ENCODE data around the gene CCSER1.

Gene CCSER1

DNA sequence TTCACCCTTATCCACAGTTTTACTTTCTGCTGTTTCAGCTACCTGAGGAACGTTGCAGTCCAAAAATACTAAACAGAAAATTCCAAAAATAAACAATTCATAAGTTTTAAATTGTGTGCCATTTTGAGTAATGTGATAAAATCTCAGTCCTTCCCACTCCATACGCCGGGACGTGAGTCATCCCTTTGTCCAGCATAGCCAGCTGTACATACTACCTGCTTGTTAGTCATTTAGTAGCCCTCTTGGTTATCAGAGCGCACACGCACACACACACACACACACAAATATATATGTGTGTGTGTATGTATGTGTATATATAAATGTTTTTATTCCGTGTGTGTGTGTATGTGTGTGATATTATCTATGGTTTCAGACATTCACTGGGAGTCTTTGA, 4.8 kb upstream of the CCSER1 start:
- no peaks in the 10 kb centered on the region for H3K79me2 ChIP-seq (ENCODE audit: insufficient read depth, low read length)
- no peak for TF ChIP-seq EZH2 (IDR thresholded peaks at IDR 0.05; ENCODE audit: borderline replicate concordance, low read length)
- TF ChIP-seq, protein P1, sequence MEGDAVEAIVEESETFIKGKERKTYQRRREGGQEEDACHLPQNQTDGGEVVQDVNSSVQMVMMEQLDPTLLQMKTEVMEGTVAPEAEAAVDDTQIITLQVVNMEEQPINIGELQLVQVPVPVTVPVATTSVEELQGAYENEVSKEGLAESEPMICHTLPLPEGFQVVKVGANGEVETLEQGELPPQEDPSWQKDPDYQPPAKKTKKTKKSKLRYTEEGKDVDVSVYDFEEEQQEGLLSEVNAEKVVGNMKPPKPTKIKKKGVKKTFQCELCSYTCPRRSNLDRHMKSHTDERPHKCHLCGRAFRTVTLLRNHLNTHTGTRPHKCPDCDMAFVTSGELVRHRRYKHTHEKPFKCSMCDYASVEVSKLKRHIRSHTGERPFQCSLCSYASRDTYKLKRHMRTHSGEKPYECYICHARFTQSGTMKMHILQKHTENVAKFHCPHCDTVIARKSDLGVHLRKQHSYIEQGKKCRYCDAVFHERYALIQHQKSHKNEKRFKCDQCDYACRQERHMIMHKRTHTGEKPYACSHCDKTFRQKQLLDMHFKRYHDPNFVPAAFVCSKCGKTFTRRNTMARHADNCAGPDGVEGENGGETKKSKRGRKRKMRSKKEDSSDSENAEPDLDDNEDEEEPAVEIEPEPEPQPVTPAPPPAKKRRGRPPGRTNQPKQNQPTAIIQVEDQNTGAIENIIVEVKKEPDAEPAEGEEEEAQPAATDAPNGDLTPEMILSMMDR (IDR thresholded peaks at IDR 0.05; ENCODE audit: low read length), result no peak
- H3F3A ChIP-seq (ENCODE audit: insufficient read depth, low read length), result no peaks in the 10 kb centered on the region
- H3K27me3 ChIP-seq (ENCODE audit: insufficient read depth, low read length), result no peaks in the 10 kb centered on the region
- H3K4me2 ChIP-seq (ENCODE audit: low read length), result no peak overlapping the region
- no peaks in the 10 kb centered on the region for H3K9me2 ChIP-seq (ENCODE audit: low read depth, low read length)
- no peak overlapping the region for H3K4me3 ChIP-seq (ENCODE audit: low read depth, low read length, poor library complexity, severe bottlenecking)
- H4K20me1 ChIP-seq (ENCODE audit: insufficient read depth, low read length), result no peaks in the 10 kb centered on the region
- H3K4me1 ChIP-seq (ENCODE audit: insufficient read depth, low read length, severe bottlenecking), result no peaks in the 10 kb centered on the region
- no peaks in the 10 kb centered on the region for H3K9me3 ChIP-seq (ENCODE audit: low read length)
- H3K27ac ChIP-seq (ENCODE audit: low read depth, low read length, poor library complexity, severe bottlenecking), result no peak overlapping the region
- no peaks in the 10 kb centered on the region for H3K36me3 ChIP-seq (ENCODE audit: insufficient read depth, low read length)
- no peak overlapping the region for H2AFZ ChIP-seq (ENCODE audit: low read length)
- no peak overlapping the region for H3K9ac ChIP-seq (ENCODE audit: low read length)

DNA sequence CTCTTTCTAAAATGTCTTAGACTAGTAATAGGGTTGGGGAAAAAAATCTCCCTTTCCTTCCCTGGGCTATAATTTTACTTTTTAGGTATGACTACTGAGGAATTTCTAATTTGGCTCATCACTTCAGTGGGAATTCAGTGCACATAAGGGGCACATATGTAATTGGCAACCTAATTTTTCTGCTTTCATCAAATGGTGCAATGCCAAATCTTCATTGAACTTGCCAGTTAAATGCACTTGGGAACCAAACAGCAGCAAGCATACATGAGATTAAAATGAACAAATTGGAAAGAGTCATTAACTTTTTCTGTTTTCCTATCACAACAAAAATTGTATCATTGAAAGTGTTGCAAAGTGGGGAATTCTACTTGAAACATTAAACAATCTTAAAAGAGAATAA, 2.9 kb upstream of the CCSER1 start:
- Histone ChIP-seq H3F3A (ENCODE audit: insufficient read depth, low read length) (no peaks in the 10 kb centered on the region), H3K9me2 (ENCODE audit: low read depth, low read length) (no peaks in the 10 kb centered on the region), H3K79me2 (ENCODE audit: insufficient read depth, low read length) (no peaks in the 10 kb centered on the region), H3K9ac (ENCODE audit: low read length) (no peak overlapping the region), H2AFZ (ENCODE audit: low read length) (no peak overlapping the region), H3K4me3 (ENCODE audit: low read depth, low read length, poor library complexity, severe bottlenecking) (no peak overlapping the region), H3K4me1 (ENCODE audit: insufficient read depth, low read length, severe bottlenecking) (no peaks in the 10 kb centered on the region), H3K36me3 (ENCODE audit: insufficient read depth, low read length) (no peaks in the 10 kb centered on the region), H4K20me1 (ENCODE audit: insufficient read depth, low read length) (no peaks in the 10 kb centered on the region), H3K27me3 (ENCODE audit: insufficient read depth, low read length) (no peaks in the 10 kb centered on the region), H3K9me3 (ENCODE audit: low read length) (no peaks in the 10 kb centered on the region), H3K4me2 (ENCODE audit: low read length) (no peak overlapping the region), H3K27ac (ENCODE audit: low read depth, low read length, poor library complexity, severe bottlenecking) (no peak overlapping the region)
- no peak for TF ChIP-seq EZH2 (IDR thresholded peaks at IDR 0.05; ENCODE audit: borderline replicate concordance, low read length)
- TF ChIP-seq, protein P1 (IDR thresholded peaks at IDR 0.05; ENCODE audit: low read length), result no peak

DNA sequence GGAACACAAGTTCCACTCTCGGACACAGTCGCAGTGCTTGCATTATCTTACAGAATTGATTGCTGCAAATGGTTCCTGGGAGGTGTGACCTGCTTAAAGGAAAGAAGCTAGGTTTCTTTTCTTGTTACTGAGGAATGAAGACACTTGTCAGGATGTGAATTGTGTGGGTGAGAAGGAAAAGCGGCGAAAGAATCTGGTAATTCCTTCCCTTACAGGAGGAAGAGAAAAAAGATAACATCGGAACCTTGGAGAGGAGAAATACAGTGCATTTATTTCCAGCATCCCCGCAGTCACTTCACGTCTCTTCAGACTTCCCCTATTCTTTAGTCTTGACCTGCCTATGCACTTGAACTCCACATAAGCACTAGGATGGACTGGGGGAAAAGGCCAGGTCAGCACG, 389 bp upstream of the CCSER1 start:
- Histone ChIP-seq H3K79me2 (ENCODE audit: insufficient read depth, low read length) (no peaks in the 10 kb centered on the region), H2AFZ (ENCODE audit: low read length) (no peak overlapping the region), H3K4me1 (ENCODE audit: insufficient read depth, low read length, severe bottlenecking) (no peaks in the 10 kb centered on the region), H3K4me3 (ENCODE audit: low read depth, low read length, poor library complexity, severe bottlenecking) (no peak overlapping the region), H3K4me2 (ENCODE audit: low read length) (no peak overlapping the region), H3K9ac (ENCODE audit: low read length) (no peak overlapping the region), H3K9me3 (ENCODE audit: low read length) (no peaks in the 10 kb centered on the region), H3K9me2 (ENCODE audit: low read depth, low read length) (no peaks in the 10 kb centered on the region), H3K27ac (ENCODE audit: low read depth, low read length, poor library complexity, severe bottlenecking) (no peak overlapping the region), H3K36me3 (ENCODE audit: insufficient read depth, low read length) (no peaks in the 10 kb centered on the region), H4K20me1 (ENCODE audit: insufficient read depth, low read length) (no peaks in the 10 kb centered on the region), H3K27me3 (ENCODE audit: insufficient read depth, low read length) (no peaks in the 10 kb centered on the region), H3F3A (ENCODE audit: insufficient read depth, low read length) (no peaks in the 10 kb centered on the region)
- TF ChIP-seq, protein P1 (IDR thresholded peaks at IDR 0.05; ENCODE audit: low read length), result no peak
- no peak for TF ChIP-seq EZH2 (IDR thresholded peaks at IDR 0.05; ENCODE audit: borderline replicate concordance, low read length)

All from OCI-LY1 (cell line).